SK-N-SH (cell line): ENCODE data around the gene NTNG1. TPM values are rescaled to one million over a fixed set of nuclear protein-coding genes. Genes with fewer than 3 reads are reported as not detected.

Experiments used
- CTCF ChIA-PET: fragments of 300-600, 350-600 bp; formaldehyde crosslinking; extraction: SDS; loops from one replicate; lab custom pipeline; 2021; lab: Yijun Ruan, JAX
- POLR2A ChIA-PET: fragments of 350-600 bp; sonication (Branson Sonifier 250); formaldehyde crosslinking; extraction: SDS; loops from one replicate; lab custom pipeline; 2020; ENCODE audit warnings: antibody characterized with exemption, inconsistent platforms; lab: Yijun Ruan, JAX
- DNase-seq: peaks from one replicate; pipeline ENCODE4 v3.0.0; 2012
- H2AFZ ChIP-seq: fragments of 200-600 bp; sonication (generic); 2 replicates; pipeline ENCODE4 v1.8.1; 2016; ENCODE audit warnings: antibody characterized with exemption, mild to moderate bottlenecking, low read depth
- H3F3A ChIP-seq: fragments of 200-600 bp; sonication (generic); replicated peaks from 2 replicates; pipeline ENCODE3; 2016; ENCODE audit warnings: antibody characterized with exemption, mild to moderate bottlenecking; ENCODE audit not compliant: insufficient read depth
- H3K27ac ChIP-seq, 2 experiments: fragments of 200-500 bp in 1 of 2; fragments of 200-600 bp in 1 of 2; sonication (Bioruptor generic) in 1 of 2; sonication (generic), shearing (Covaris generic) in 1 of 2; 2 replicates each; pipeline versions ENCODE4 v1.5.1 to v1.6.1; 2014 to 2016; ENCODE audit warnings: low read depth in 2 of 2, inconsistent platforms in 1 of 2, low read length in 1 of 2, mild to moderate bottlenecking in 1 of 2, mixed read lengths in 1 of 2
- H3K27me3 ChIP-seq: fragments of 200-600 bp; sonication (generic), shearing (Covaris generic); 2 replicates; pipeline ENCODE4 v1.6.1; 2016; ENCODE audit warnings: mixed run types; ENCODE audit not compliant: insufficient read depth
- H3K36me3 ChIP-seq, 2 experiments: fragments of 200-500 bp in 1 of 2; fragments of 200-600 bp in 1 of 2; sonication (Bioruptor generic) in 1 of 2; sonication (generic) in 1 of 2; replicated peaks in 1 of 2; 2 replicates each; pipeline versions ENCODE3 to v1.5.1; 2014 to 2016; ENCODE audit warnings: low read length in 1 of 2, mild to moderate bottlenecking in 1 of 2; ENCODE audit not compliant: insufficient read depth in 2 of 2, control insufficient read depth in 1 of 2
- H3K4me1 ChIP-seq, 2 experiments: fragments of 200-500 bp in 1 of 2; fragments of 200-600 bp in 1 of 2; sonication (Bioruptor generic) in 1 of 2; sonication (generic), shearing (Covaris generic) in 1 of 2; 2 replicates each; pipeline versions ENCODE4 v1.5.1 to v1.6.1; 2014 to 2016; ENCODE audit warnings: low read depth in 1 of 2, low read length in 1 of 2, mixed run types in 1 of 2; ENCODE audit not compliant: insufficient read depth in 2 of 2, control insufficient read depth in 1 of 2
- H3K4me2 ChIP-seq: fragments of 200-600 bp; sonication (generic), shearing (Covaris generic); 2 replicates; pipeline ENCODE4 v1.6.1; 2017; ENCODE audit warnings: mixed run types
- H3K4me3 ChIP-seq, 2 experiments: fragments of 200-500 bp in 1 of 2; fragments of 200-600 bp in 1 of 2; sonication (Bioruptor generic) in 1 of 2; sonication (generic), shearing (Covaris generic) in 1 of 2; 2 replicates each; pipeline versions ENCODE4 v1.5.1 to v1.8.1; 2014 to 2016; ENCODE audit warnings: low read depth in 2 of 2, inconsistent platforms in 1 of 2, low read length in 1 of 2, mild to moderate bottlenecking in 1 of 2, mixed read lengths in 1 of 2, moderate library complexity in 1 of 2
- H3K79me2 ChIP-seq: fragments of 200-600 bp; sonication (generic); 2 replicates; pipeline ENCODE4 v1.8.1; 2017; ENCODE audit warnings: mild to moderate bottlenecking; ENCODE audit not compliant: insufficient read depth
- H3K9ac ChIP-seq: fragments of 200-600 bp; sonication (generic); 2 replicates; pipeline ENCODE4 v1.6.1; 2017; ENCODE audit warnings: mixed run types
- H3K9me2 ChIP-seq: fragments of 200-600 bp; sonication (generic); 2 replicates; pipeline ENCODE4 v1.6.1; 2017; ENCODE audit warnings: mixed run types
- H3K9me3 ChIP-seq: fragments of 200-600 bp; sonication (generic); 2 replicates; pipeline ENCODE4 v1.6.1; 2017; ENCODE audit warnings: mixed run types, mild to moderate bottlenecking, moderate library complexity
- H4K20me1 ChIP-seq: fragments of 200-600 bp; sonication (generic); 2 replicates; pipeline ENCODE4 v1.6.1; 2017; ENCODE audit warnings: mild to moderate bottlenecking, mixed run types; ENCODE audit not compliant: insufficient read depth
- CHD2 ChIP-seq: fragments of 150-350 bp; IDR thresholded peaks from 2 replicates; pipeline ENCODE4 v1.6.1; 2018; ENCODE audit warnings: low read length; ENCODE audit not compliant: partially characterized antibody
- CTCF ChIP-seq: fragments of 200-600 bp; sonication (generic); IDR thresholded peaks from 2 replicates; pipeline ENCODE4 v1.6.1; 2017; ENCODE audit warnings: antibody characterized with exemption, mild to moderate bottlenecking, moderate library complexity
- ELF1 ChIP-seq: IDR thresholded peaks from 2 replicates; pipeline ENCODE4 v1.4.0; 2012
- EZH2phosphoT487 ChIP-seq: fragments of 200-600 bp; sonication (generic); IDR thresholded peaks from 2 replicates; pipeline ENCODE4 v1.6.1; 2017; ENCODE audit warnings: low read depth, mixed run types, mild to moderate bottlenecking, antibody characterized with exemption, moderate library complexity, borderline replicate concordance
- FOXJ3 ChIP-seq: sonication (generic); formaldehyde crosslinking; IDR thresholded peaks from 2 replicates; pipeline ENCODE4 v1.5.1; 2020; ENCODE audit warnings: mild to moderate bottlenecking, missing genetic modification reagents
- GABPA ChIP-seq: IDR thresholded peaks from 2 replicates; pipeline ENCODE4 v1.4.0; 2012; ENCODE audit warnings: low read depth, mild to moderate bottlenecking
- GATA2 ChIP-seq: sonication (generic); formaldehyde crosslinking; IDR thresholded peaks from 2 replicates; pipeline ENCODE4 v1.5.0; 2020; ENCODE audit warnings: mild to moderate bottlenecking, missing genetic modification reagents
- IRF3 ChIP-seq: fragments of 150-350 bp; IDR thresholded peaks from 2 replicates; pipeline ENCODE4 v1.6.1; 2016; ENCODE audit warnings: mild to moderate bottlenecking, low read depth, low read length
- JUND ChIP-seq: IDR thresholded peaks from 2 replicates; pipeline ENCODE4 v1.4.0; 2012
- MAX ChIP-seq: IDR thresholded peaks from 2 replicates; pipeline ENCODE4 v1.4.0; 2012; ENCODE audit warnings: low read depth
- MEF2A ChIP-seq: IDR thresholded peaks from 2 replicates; pipeline ENCODE4 v1.4.0; 2012; ENCODE audit warnings: low read depth, borderline replicate concordance
- NFIC ChIP-seq: IDR thresholded peaks from 2 replicates; pipeline ENCODE4 v1.4.0; 2012; ENCODE audit warnings: borderline replicate concordance
- RCOR1 ChIP-seq: fragments of 150-350 bp; IDR thresholded peaks from 2 replicates; pipeline ENCODE4 v1.6.1; 2017; ENCODE audit warnings: antibody characterized with exemption, low read length
- REST ChIP-seq: IDR thresholded peaks from 2 replicates; pipeline ENCODE4 v1.6.1; 2012; ENCODE audit warnings: mild to moderate bottlenecking, low read depth, low read length, moderate library complexity
- RFX5 ChIP-seq: IDR thresholded peaks from 2 replicates; pipeline ENCODE4 v1.6.1; 2012; ENCODE audit warnings: mild to moderate bottlenecking, improper control_type of control experiment, low read length
- SIN3A ChIP-seq: IDR thresholded peaks from 2 replicates; pipeline ENCODE4 v1.6.1; 2012; ENCODE audit warnings: low read depth, mild to moderate bottlenecking, low read length, moderate library complexity, borderline replicate concordance
- SMC3 ChIP-seq: IDR thresholded peaks from 2 replicates; pipeline ENCODE4 v1.6.1; 2012; ENCODE audit warnings: low read depth, low read length, improper control_type of control experiment
- TAF1 ChIP-seq: IDR thresholded peaks from 2 replicates; pipeline ENCODE4 v1.6.1; 2012; ENCODE audit warnings: low read depth, mild to moderate bottlenecking, low read length, moderate library complexity, borderline replicate concordance
- YY1 ChIP-seq: IDR thresholded peaks from 2 replicates; pipeline ENCODE4 v1.4.0; 2012; ENCODE audit warnings: low read depth, mild to moderate bottlenecking
- WGBS: methylation state at CpG from one replicate; pipeline ENCODE4 v1.1.6; 2017; ENCODE audit warnings: low lambda C conversion rate; 5-methylcytosine and 5-hydroxymethylcytosine counted together
- polyA plus RNA-seq, 3 experiments: library from polyadenylated mRNA; depleted of rRNA; stranded (reverse); fragments of >200 nt; gene quantifications; 2 replicates each; pipeline ENCODE4 v1.2.3, GENCODE V29; 2012

Gene NTNG1
- polyA plus RNA-seq, 1 of the 3 experiments (the other 2 are of a cell fraction) = 0.03 TPM

GRCh38 chr1:107344268-107344760 lies 203.5 kb downstream of the NTNG1 start:
- Histone ChIP-seq H3K4me1 (peaks cover 0 to 2% of the 10 kb centered on the region in 2 experiments; a peak in 2 of 4 replicates), H3F3A (no peaks in the 10 kb centered on the region), H4K20me1 (no peaks in the 10 kb centered on the region), H3K4me2 (no peak overlapping the region), H3K4me3 (no peak overlapping the region), H3K27ac (no peak overlapping the region), H3K36me3 (no peaks in the 10 kb centered on the region), H3K9me3 (no peaks in the 10 kb centered on the region), H3K27me3 (no peaks in the 10 kb centered on the region), H3K79me2 (no peaks in the 10 kb centered on the region), H2AFZ (no peak overlapping the region), H3K9me2 (no peaks in the 10 kb centered on the region), H3K9ac (no peak overlapping the region)
- ChIA-PET POLR2A (no interaction called here), CTCF (no interaction called here)
- WGBS = 7% methylated on average over 1 of the region's 1 CpG
- no peak for DNase-seq
- TF ChIP-seq GATA2 (CRISPR knock-in tag) (no peak), SMC3 (no peak), SIN3A (no peak), EZH2phosphoT487 (no peak), ELF1 (no peak), IRF3 (no peak), RCOR1 (no peak), FOXJ3 (no peak), TAF1 (no peak), CHD2 (no peak), GABPA (no peak), NFIC (no peak), JUND (no peak), MEF2A (no peak), YY1 (no peak), CTCF (no peak), MAX (no peak), RFX5 (no peak), REST (no peak)
